AG09319 (cell line): Measurements from ENCODE around the gene TCERG1L.

Experiments used
- DNase-seq: peaks from one replicate; pipeline ENCODE4 v3.0.0-alpha.2; 2010; ENCODE audit warnings: low read depth; ENCODE audit errors: extremely low read depth
- TF ChIP-seq, protein P1 (sequence below): IDR thresholded peaks from 2 replicates; pipeline ENCODE4 v1.5.1; 2011; ENCODE audit warnings: low read depth, mild to moderate bottlenecking, inconsistent platforms, low read length, moderate library complexity

Gene TCERG1L

GRCh38 chr10:131068760-131069159 is 242.8 kb downstream of the TCERG1L start:
- DNase-seq: no peak
- TF ChIP-seq, protein P1, sequence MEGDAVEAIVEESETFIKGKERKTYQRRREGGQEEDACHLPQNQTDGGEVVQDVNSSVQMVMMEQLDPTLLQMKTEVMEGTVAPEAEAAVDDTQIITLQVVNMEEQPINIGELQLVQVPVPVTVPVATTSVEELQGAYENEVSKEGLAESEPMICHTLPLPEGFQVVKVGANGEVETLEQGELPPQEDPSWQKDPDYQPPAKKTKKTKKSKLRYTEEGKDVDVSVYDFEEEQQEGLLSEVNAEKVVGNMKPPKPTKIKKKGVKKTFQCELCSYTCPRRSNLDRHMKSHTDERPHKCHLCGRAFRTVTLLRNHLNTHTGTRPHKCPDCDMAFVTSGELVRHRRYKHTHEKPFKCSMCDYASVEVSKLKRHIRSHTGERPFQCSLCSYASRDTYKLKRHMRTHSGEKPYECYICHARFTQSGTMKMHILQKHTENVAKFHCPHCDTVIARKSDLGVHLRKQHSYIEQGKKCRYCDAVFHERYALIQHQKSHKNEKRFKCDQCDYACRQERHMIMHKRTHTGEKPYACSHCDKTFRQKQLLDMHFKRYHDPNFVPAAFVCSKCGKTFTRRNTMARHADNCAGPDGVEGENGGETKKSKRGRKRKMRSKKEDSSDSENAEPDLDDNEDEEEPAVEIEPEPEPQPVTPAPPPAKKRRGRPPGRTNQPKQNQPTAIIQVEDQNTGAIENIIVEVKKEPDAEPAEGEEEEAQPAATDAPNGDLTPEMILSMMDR: no peak

GRCh38 chr10:131068311-131068710 is 243.2 kb downstream of the TCERG1L start:
- TF ChIP-seq, protein P1: no peak
- no peak for DNase-seq

DNA sequence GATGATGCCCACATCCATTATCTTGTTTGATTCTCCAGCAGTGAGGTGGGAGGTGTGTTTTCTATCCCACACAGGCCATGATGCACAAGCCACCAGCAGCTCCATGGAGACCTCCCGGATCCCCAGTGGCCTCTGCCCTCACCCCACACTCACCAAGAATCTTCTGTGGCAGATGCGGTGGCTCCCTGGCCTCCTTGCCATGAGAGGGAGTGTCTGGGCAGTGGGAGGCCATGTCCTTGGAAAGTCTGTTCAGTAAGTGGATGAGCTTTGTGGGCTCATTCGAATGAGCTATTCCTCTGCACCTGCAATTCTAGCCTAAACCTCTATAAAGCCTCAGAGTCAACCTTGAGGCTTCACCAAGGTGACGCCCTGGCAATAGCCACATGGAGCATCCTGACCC is 243.8 kb downstream of the TCERG1L start:
- DNase-seq: no peak
- TF ChIP-seq, protein P1: no peak

DNA sequence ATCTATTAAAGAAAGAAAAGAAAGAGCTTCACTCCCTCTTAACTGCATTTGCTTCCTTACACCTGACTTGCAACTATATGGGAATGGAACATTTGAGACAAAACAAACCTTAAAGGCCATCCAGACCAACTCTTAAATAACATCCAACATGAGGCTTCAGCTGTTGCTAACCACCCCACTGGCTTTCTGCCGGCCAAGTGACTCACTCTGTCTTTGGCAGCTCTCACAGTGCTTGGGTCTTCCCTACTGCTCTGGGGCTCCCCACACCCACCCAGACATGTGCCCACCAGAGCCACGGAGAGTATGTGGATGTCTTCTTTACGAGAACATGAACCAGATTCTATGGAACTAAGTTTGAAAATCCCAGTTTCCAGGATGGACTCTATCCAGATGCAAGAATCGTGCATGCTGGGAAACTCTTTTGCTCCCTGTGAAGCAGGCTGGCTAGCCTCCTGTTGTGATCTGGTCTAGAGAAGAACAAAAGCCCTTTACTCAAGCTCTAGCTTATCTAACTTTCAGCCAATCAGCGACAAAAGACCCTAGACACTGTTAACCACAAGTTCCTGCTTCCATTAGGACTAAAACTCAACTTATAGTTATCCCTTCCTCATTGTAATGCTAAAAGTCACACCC is 245.7 kb downstream of the TCERG1L start:
- DNase-seq: no peak
- TF ChIP-seq, protein P1: no peak

GRCh38 chr10:131063311-131063710 is 248.2 kb downstream of the TCERG1L start:
- TF ChIP-seq, protein P1: no peak
- no peak for DNase-seq

- TF ChIP-seq, protein P1: no peak
- DNase-seq: no peak
Observed at GRCh38 chr10:131062621-131063260, 248.8 kb downstream of the TCERG1L start.

- TF ChIP-seq, protein P1: no peak
- no peak for DNase-seq
Observed at GRCh38 chr10:131061216-131061615, 250.3 kb downstream of the TCERG1L start.
